HepG2 (cell line): ENCODE results near the gene DDR1. TPM values are rescaled to one million over a fixed set of nuclear protein-coding genes. Genes with fewer than 3 reads are reported as not detected.

Experiments used
- ATAC-seq: fragments of 200-7000 bp; cut with Tn5 transposase; 3 replicates; pipeline ENCODE4 v1.9.1; 2020; ENCODE audit warnings: mild to moderate bottlenecking, moderate library complexity
- BruUV-seq: library from RNA; stranded (reverse); fragments of 400-500 nt; replicated peaks from 2 replicates; lab custom pipeline; 2021; lab: Mats Ljungman, UMichigan
- CTCF ChIA-PET: fragments of 300-600 bp; formaldehyde crosslinking; extraction: SDS; loops from one replicate; lab custom pipeline; 2021; ENCODE audit warnings: low total read pairs, inconsistent platforms, low intra/inter-chr PET ratio; lab: Yijun Ruan, JAX
- POLR2A ChIA-PET: fragments of 350-600 bp; sonication (Branson Sonifier 250); formaldehyde crosslinking; loops from one replicate; lab custom pipeline; 2020; ENCODE audit warnings: antibody characterized with exemption, inconsistent platforms; lab: Yijun Ruan, JAX
- DNase-seq: peaks from one replicate; pipeline ENCODE4 v3.0.0-alpha.2; 2015; ENCODE audit warnings: low spot score
- FAIRE-seq: peaks from 3 replicates; lab custom pipeline; 2011; peaks lifted over from hg19 to GRCh38; lab: Jason Lieb, UNC
- H2AFZ ChIP-seq: one replicate; pipeline ENCODE4 v1.6.1; 2011; ENCODE audit warnings: low read length, inconsistent platforms
- H3K27ac ChIP-seq: fragments of 300-600 bp; 3 replicates; pipeline ENCODE4 v1.8.0; 2011; ENCODE audit warnings: mixed run types, mild to moderate bottlenecking, mixed read lengths, low read length, inconsistent platforms; ENCODE audit not compliant: insufficient read depth; ENCODE audit errors: extremely low read length
- H3K27me3 ChIP-seq, 2 experiments: fragments of 200-600 bp in 1 of 2; 2 replicates in 1 of 2; 3 replicates in 1 of 2; pipeline versions ENCODE4 v1.6.0 to v1.8.0; 2011; ENCODE audit warnings: low read length in 2 of 2, mild to moderate bottlenecking in 2 of 2, moderate library complexity in 2 of 2, inconsistent platforms in 1 of 2; ENCODE audit not compliant: insufficient read depth in 2 of 2, control insufficient read depth in 1 of 2
- H3K36me3 ChIP-seq, 2 experiments: fragments of 200-600 bp in 1 of 2; replicated peaks in 1 of 2; 2 replicates in 1 of 2; 3 replicates in 1 of 2; pipeline versions ENCODE4 v1.5.1 to v1.8.0; 2011; ENCODE audit warnings: low read length in 2 of 2, inconsistent platforms in 1 of 2; ENCODE audit not compliant: insufficient read depth in 2 of 2, control insufficient read depth in 1 of 2
- H3K4me1 ChIP-seq: 2 replicates; pipeline ENCODE4 v1.5.1; 2012; ENCODE audit warnings: low read length, inconsistent platforms; ENCODE audit not compliant: insufficient read depth
- H3K4me2 ChIP-seq: 2 replicates; pipeline ENCODE4 v1.6.0; 2011; ENCODE audit warnings: low read depth, low read length, inconsistent platforms
- H3K4me3 ChIP-seq, 3 experiments: fragments of 200-600 bp in 1 of 3; sonication (generic), shearing (Covaris generic) in 1 of 3; replicated peaks in 1 of 3; 2 replicates each; pipeline ENCODE4 v1.5.1; 2011 to 2016; ENCODE audit warnings: low read length in 3 of 3, inconsistent platforms in 2 of 3, low read depth in 2 of 3, mild to moderate bottlenecking in 2 of 3, control low read depth in 1 of 3, mixed read lengths in 1 of 3; ENCODE audit not compliant: insufficient read depth in 1 of 3
- H3K79me2 ChIP-seq: one replicate; pipeline ENCODE4 v1.6.1; 2011; ENCODE audit warnings: low read length, inconsistent platforms; ENCODE audit not compliant: insufficient read depth
- H3K9ac ChIP-seq: 2 replicates; pipeline ENCODE4 v1.6.0; 2011; ENCODE audit warnings: mild to moderate bottlenecking, low read depth, low read length, inconsistent platforms; ENCODE audit not compliant: insufficient read depth
- H3K9me3 ChIP-seq: 2 replicates; pipeline ENCODE4 v1.5.1; 2012; ENCODE audit warnings: mild to moderate bottlenecking, low read length
- H4K20me1 ChIP-seq: 2 replicates; pipeline ENCODE4 v1.6.0; 2011; ENCODE audit warnings: inconsistent platforms, mild to moderate bottlenecking, low read length, moderate library complexity; ENCODE audit not compliant: insufficient read depth
- FOXO1 ChIP-seq: sonication (generic); formaldehyde crosslinking; IDR thresholded peaks from 2 replicates; pipeline ENCODE4 v1.4.0; 2020; ENCODE audit warnings: missing genetic modification reagents
- GATAD2A ChIP-seq: IDR thresholded peaks from 2 replicates; pipeline ENCODE4 v1.6.1; 2016
- HNRNPH1 ChIP-seq: fragments of 200-400 bp; formaldehyde crosslinking; optimal IDR thresholded peaks from 2 replicates; pipeline ENCODE3; 2017; ENCODE audit warnings: mild to moderate bottlenecking, low read depth, low read length
- IKZF1 ChIP-seq: fragments of 450-650 bp; IDR thresholded peaks from 2 replicates; pipeline ENCODE4 v1.7.1; 2016
- RORA ChIP-seq: sonication (generic); formaldehyde crosslinking; IDR thresholded peaks from 2 replicates; pipeline ENCODE4 v1.5.0; 2020; ENCODE audit warnings: mild to moderate bottlenecking, missing genetic modification reagents, moderate library complexity
- SAP130 ChIP-seq: IDR thresholded peaks from 2 replicates; pipeline ENCODE4 v1.6.1; 2016; ENCODE audit warnings: low read depth
- ZNF17 ChIP-seq: sonication (generic); formaldehyde crosslinking; IDR thresholded peaks from 2 replicates; pipeline ENCODE4 v1.5.0; 2020; ENCODE audit warnings: mild to moderate bottlenecking, missing genetic modification reagents
- ZNF354B ChIP-seq: sonication (generic); formaldehyde crosslinking; IDR thresholded peaks from 2 replicates; pipeline ENCODE4 v1.8.0; 2022; ENCODE audit warnings: mild to moderate bottlenecking, missing genetic modification reagents
- ZNF383 ChIP-seq: sonication (generic); formaldehyde crosslinking; IDR thresholded peaks from 2 replicates; pipeline ENCODE4 v1.4.0; 2020; ENCODE audit warnings: missing genetic modification reagents, mild to moderate bottlenecking, borderline replicate concordance
- WGBS: methylation state at CpG from one replicate; pipeline ENCODE4 v1.1.6; 2017; ENCODE audit warnings: low lambda C conversion rate; 5-methylcytosine and 5-hydroxymethylcytosine counted together
- in situ Hi-C: cut with HindIII; loops from 2 replicates; pipeline ENCODE4 v1.10.0; 2017; ENCODE audit warnings: low pct_unique_long_range_greater_than_20kb; ENCODE audit not compliant: extremely low pct_ligation_motif_present
- intact Hi-C: fragments of 100-400 bp; cut with micrococcal nuclease; formaldehyde crosslinking; loops from one replicate; pipeline ENCODE4 v1.10.0; 2022; ENCODE audit not compliant: unreplicated experiment
- polyA plus RNA-seq, 8 experiments: library from polyadenylated mRNA; depleted of rRNA in 3 of 8; stranded (reverse) in 7 of 8; unstranded in 1 of 8; fragments of >200 nt; fragmentation: Illumina TruSeq in 4 of 8; extraction: Trizol in 4 of 8; gene quantifications; 2 replicates each; pipeline versions ENCODE4 v1.2.1 to v1.2.3, GENCODE V29; 2011 to 2016; ENCODE audit warnings: low read depth in 4 of 8, missing spikeins in 1 of 8, mixed read lengths in 1 of 8; ENCODE audit not compliant: insufficient read depth in 1 of 8
- total RNA-seq, 5 experiments: library from RNA; depleted of rRNA; stranded (reverse); fragments of >200 nt; fragmentation: Illumina TruSeq; extraction: Trizol; gene quantifications; 2 replicates each; pipeline ENCODE4 v1.2.3, GENCODE V29; 2016; ENCODE audit warnings: low read depth in 1 of 5
- TF ChIP-seq, protein P1 (sequence below): sonication (generic); formaldehyde crosslinking; IDR thresholded peaks from 2 replicates; pipeline ENCODE4 v1.8.0; 2022; ENCODE audit warnings: mild to moderate bottlenecking, missing genetic modification reagents; ENCODE audit not compliant: insufficient replicate concordance
- TF ChIP-seq, protein P2 (sequence below): sonication (generic); formaldehyde crosslinking; IDR thresholded peaks from 2 replicates; pipeline ENCODE4 v1.4.0; 2020; ENCODE audit warnings: missing genetic modification reagents
- TF ChIP-seq, protein P3 (sequence below): sonication (generic); formaldehyde crosslinking; IDR thresholded peaks from 2 replicates; pipeline ENCODE4 v1.4.0; 2020; ENCODE audit warnings: missing genetic modification reagents, borderline replicate concordance

Gene DDR1
- total and polyA plus RNA-seq, 2 of the 13 experiments (the other 11 are each of a cell fraction or from before 2014, with no cell fraction given), result 16.7 to 20.2 TPM

DNA sequence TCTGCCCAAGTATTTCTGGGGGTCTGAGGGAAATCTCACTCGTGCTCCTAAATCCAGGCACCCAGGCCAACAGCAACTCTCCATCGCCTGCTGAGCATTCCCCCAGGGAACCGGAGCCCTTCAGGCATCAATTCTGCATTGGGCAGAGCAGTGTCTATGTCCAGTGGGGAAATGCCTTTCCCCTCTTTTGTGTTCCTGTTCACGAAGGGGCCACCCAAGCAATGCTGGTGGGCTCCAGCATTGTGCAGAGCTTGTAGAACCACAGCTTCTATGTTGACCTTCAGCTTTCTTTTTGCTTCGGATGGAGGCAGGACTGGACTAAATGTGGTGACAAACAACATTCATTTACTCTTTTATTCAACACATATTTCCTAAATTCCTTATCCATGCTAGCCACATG, 27.2 kb upstream of the DDR1 start:
- 13% methylated on average over 5 of the region's 5 CpGs for WGBS
- H3K4me2 ChIP-seq, result peak overlapping the region; percentile 64
- H3K79me2 ChIP-seq, result no peaks in the 10 kb centered on the region
- intact Hi-C loops (no loop called here), in situ Hi-C loops (no loop called here)
- 0 out of 6 replicates have a peak overlapping the region, but pooled peaks of 1 of the 3 experiments have one; percentile 14 for H3K4me3 ChIP-seq
- H3K36me3 ChIP-seq, result no peaks in the 10 kb centered on the region
- H2AFZ ChIP-seq, result no peak overlapping the region
- no peak overlapping the region for H3K27ac ChIP-seq
- 0 out of 5 replicates have a peak, but pooled peaks cover 0 to 2% of the 10 kb centered on the region in 2 experiments for H3K27me3 ChIP-seq
- FAIRE-seq (no peak), ATAC-seq (no peak), DNase-seq (no peak)
- TF ChIP-seq ZNF17 (CRISPR knock-in tag) (0 out of 2 replicates have a peak, but pooled peaks have one; percentile 49), IKZF1 (no peak)
- H3K4me1 ChIP-seq, result peaks cover 44% of the 10 kb centered on the region
- peaks cover 17% of the 10 kb centered on the region for H3K9me3 ChIP-seq
- ChIA-PET POLR2A (no interaction called here), CTCF (no interaction called here)
- H4K20me1 ChIP-seq, result no peaks in the 10 kb centered on the region
- BruUV-seq, result no TSS peak
- no peak overlapping the region for H3K9ac ChIP-seq

DNA sequence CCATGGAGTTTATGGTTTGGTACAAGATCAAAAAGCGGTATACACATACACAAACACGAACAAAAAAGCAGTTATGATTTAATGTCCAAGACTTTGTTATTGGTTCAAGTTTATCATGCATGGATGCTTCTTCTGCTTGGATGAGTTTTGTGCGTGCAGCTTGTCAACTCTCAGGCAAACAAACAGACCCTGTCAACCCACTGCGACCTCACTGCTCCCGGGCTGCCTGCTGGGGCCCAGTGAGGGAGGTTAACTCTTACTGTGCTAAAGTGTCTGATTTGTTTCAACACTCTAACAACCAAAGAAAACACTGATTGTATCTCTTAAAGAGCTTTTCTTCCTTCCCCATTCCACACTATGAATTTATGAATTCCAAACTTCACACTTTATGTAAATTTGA, 26.8 kb upstream of the DDR1 start:
- Histone ChIP-seq H3K4me1 (peaks cover 49% of the 10 kb centered on the region), H4K20me1 (no peaks in the 10 kb centered on the region), H3K79me2 (no peaks in the 10 kb centered on the region), H3K4me2 (peak overlapping the region; percentile 64; the same call in 1 of the 2 replicates), H2AFZ (no peak overlapping the region), H3K27ac (no peak overlapping the region), H3K36me3 (no peaks in the 10 kb centered on the region), H3K9ac (no peak overlapping the region), H3K27me3 (0 out of 5 replicates have a peak, but pooled peaks cover 0 to 6% of the 10 kb centered on the region in 2 experiments), H3K4me3 (no peak overlapping the region), H3K9me3 (peaks cover 13% of the 10 kb centered on the region)
- under 1% methylated on average over 5 of the region's 5 CpGs for WGBS
- in situ Hi-C loops (no loop called here), intact Hi-C loops (no loop called here)
- ATAC-seq (peak; percentile 57), DNase-seq (no peak), FAIRE-seq (no peak)
- ChIA-PET POLR2A (no interaction called here), CTCF (no interaction called here)
- BruUV-seq, result no TSS peak
- no peak for TF ChIP-seq ZNF383 (CRISPR knock-in tag)
- no peak for TF ChIP-seq HNRNPH1
- TF ChIP-seq ZNF354B (CRISPR knock-in tag), result no peak
- TF ChIP-seq SAP130 (CRISPR knock-in tag), result peak; percentile 55; the same call in 1 of the 2 replicates
- peak; percentile 23; the same call in 1 of the 2 replicates for TF ChIP-seq GATAD2A (CRISPR knock-in tag)
- TF ChIP-seq, protein P1, sequence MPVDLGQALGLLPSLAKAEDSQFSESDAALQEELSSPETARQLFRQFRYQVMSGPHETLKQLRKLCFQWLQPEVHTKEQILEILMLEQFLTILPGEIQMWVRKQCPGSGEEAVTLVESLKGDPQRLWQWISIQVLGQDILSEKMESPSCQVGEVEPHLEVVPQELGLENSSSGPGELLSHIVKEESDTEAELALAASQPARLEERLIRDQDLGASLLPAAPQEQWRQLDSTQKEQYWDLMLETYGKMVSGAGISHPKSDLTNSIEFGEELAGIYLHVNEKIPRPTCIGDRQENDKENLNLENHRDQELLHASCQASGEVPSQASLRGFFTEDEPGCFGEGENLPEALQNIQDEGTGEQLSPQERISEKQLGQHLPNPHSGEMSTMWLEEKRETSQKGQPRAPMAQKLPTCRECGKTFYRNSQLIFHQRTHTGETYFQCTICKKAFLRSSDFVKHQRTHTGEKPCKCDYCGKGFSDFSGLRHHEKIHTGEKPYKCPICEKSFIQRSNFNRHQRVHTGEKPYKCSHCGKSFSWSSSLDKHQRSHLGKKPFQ (CRISPR knock-in tag), result no peak
- TF ChIP-seq, protein P2, sequence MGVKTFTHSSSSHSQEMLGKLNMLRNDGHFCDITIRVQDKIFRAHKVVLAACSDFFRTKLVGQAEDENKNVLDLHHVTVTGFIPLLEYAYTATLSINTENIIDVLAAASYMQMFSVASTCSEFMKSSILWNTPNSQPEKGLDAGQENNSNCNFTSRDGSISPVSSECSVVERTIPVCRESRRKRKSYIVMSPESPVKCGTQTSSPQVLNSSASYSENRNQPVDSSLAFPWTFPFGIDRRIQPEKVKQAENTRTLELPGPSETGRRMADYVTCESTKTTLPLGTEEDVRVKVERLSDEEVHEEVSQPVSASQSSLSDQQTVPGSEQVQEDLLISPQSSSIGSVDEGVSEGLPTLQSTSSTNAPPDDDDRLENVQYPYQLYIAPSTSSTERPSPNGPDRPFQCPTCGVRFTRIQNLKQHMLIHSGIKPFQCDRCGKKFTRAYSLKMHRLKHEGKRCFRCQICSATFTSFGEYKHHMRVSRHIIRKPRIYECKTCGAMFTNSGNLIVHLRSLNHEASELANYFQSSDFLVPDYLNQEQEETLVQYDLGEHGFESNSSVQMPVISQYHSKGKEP (CRISPR knock-in tag), result no peak
- TF ChIP-seq, protein P3, sequence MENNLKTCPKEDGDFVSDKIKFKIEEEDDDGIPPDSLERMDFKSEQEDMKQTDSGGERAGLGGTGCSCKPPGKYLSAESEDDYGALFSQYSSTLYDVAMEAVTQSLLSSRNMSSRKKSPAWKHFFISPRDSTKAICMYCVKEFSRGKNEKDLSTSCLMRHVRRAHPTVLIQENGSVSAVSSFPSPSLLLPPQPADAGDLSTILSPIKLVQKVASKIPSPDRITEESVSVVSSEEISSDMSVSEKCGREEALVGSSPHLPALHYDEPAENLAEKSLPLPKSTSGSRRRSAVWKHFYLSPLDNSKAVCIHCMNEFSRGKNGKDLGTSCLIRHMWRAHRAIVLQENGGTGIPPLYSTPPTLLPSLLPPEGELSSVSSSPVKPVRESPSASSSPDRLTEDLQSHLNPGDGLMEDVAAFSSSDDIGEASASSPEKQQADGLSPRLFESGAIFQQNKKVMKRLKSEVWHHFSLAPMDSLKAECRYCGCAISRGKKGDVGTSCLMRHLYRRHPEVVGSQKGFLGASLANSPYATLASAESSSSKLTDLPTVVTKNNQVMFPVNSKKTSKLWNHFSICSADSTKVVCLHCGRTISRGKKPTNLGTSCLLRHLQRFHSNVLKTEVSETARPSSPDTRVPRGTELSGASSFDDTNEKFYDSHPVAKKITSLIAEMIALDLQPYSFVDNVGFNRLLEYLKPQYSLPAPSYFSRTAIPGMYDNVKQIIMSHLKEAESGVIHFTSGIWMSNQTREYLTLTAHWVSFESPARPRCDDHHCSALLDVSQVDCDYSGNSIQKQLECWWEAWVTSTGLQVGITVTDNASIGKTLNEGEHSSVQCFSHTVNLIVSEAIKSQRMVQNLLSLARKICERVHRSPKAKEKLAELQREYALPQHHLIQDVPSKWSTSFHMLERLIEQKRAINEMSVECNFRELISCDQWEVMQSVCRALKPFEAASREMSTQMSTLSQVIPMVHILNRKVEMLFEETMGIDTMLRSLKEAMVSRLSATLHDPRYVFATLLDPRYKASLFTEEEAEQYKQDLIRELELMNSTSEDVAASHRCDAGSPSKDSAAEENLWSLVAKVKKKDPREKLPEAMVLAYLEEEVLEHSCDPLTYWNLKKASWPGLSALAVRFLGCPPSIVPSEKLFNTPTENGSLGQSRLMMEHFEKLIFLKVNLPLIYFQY (CRISPR knock-in tag), result peak; percentile 24; the same call in 1 of the 2 replicates
- no peak for TF ChIP-seq FOXO1 (CRISPR knock-in tag)
- no peak for TF ChIP-seq RORA (CRISPR knock-in tag)
